Right lobe of liver (tissue), 6 donors: Measurements from ENCODE around the gene PTPRT. TPM values are rescaled to one million over a fixed set of nuclear protein-coding genes. Genes with fewer than 3 reads are reported as not detected.

Experiments used
- ATAC-seq, 4 donors: fragments of 200-7000 bp; cut with Tn5 transposase; one replicate each; pipeline ENCODE4 v1.9.1; 2020; ENCODE audit warnings: mild to moderate bottlenecking in 4 of 4, moderate library complexity in 4 of 4
- DNase-seq, 3 donors: peaks; one replicate each; pipeline ENCODE4 v3.0.0-alpha.2; 2020
- H3K27ac ChIP-seq, 3 donors: fragments of 200-600 bp; one replicate each; pipeline ENCODE4 v1.8.0; 2022
- H3K27me3 ChIP-seq, 2 donors: fragments of 200-600 bp; one replicate each; pipeline ENCODE4 v1.8.0; 2022
- H3K36me3 ChIP-seq, 4 donors: fragments of 200-600 bp; sonication (generic) in 1 of 4; one replicate each; pipeline versions ENCODE4 v1.5.1 to v1.8.0; 2017 to 2022; ENCODE audit warnings: control low read depth in 1 of 4
- H3K4me1 ChIP-seq, 4 donors: fragments of 200-600 bp; sonication (generic) in 1 of 4; one replicate each; pipeline versions ENCODE4 v1.5.1 to v1.8.0; 2017 to 2022; ENCODE audit warnings: control low read depth in 1 of 4
- H3K4me3 ChIP-seq, 3 donors: fragments of 200-600 bp; one replicate each; pipeline ENCODE4 v1.8.0; 2022
- H3K9me3 ChIP-seq, 4 donors: fragments of 200-600 bp; sonication (generic) in 1 of 4; one replicate each; pipeline versions ENCODE4 v1.5.1 to v1.8.0; 2017 to 2022; ENCODE audit warnings: control low read depth in 1 of 4
- CTCF ChIP-seq, 4 donors: fragments of 200-600 bp in 3 of 4; fragments of 450-650 bp in 1 of 4; IDR thresholded peaks; one replicate each; pipeline versions ENCODE4 v1.5.1 to v1.8.0; 2016 to 2022; ENCODE audit warnings: antibody characterized with exemption in 4 of 4, mild to moderate bottlenecking in 2 of 4
- POLR2A ChIP-seq: fragments of 450-650 bp; IDR thresholded peaks from one replicate; pipeline ENCODE4 v1.6.1; 2017; ENCODE audit warnings: antibody characterized with exemption, mild to moderate bottlenecking
- WGBS: methylation state at CpG from one replicate; pipeline ENCODE4 v1.1.6; 2018; ENCODE audit warnings: low coverage, low lambda C conversion rate; ENCODE audit not compliant: insufficient coverage; ENCODE audit errors: missing lambda C conversion rate; 5-methylcytosine and 5-hydroxymethylcytosine counted together
- intact Hi-C, 2 donors: fragments of 100-400 bp; cut with DNase I; formaldehyde crosslinking; loops; one replicate each; pipeline versions ENCODE4 v1.11.2 to v1.14.1; 2022
- total RNA-seq, 6 experiments: library from RNA; depleted of rRNA in 2 of 6; stranded (reverse); fragments of >200 nt in 2 of 6; fragmentation: NEBNext Ultra II Directional in 3 of 6; extraction: Animal tissue kit (Norgen Biotek cat#: 25700) in 3 of 6; gene quantifications; one replicate each; pipeline versions ENCODE4 v1.1.0 to v1.2.4, GENCODE V29; 2016 to 2023
- donor health status: DM: no; HTN: yes; CAD: no.
- donor health status: DM: no; HTN: no; CAD: no.
- donor health status: DM: no; HTN: no; CAD: no.
- donor health status: DM: no; HTN: yes; CAD: no.
- donor health status: DM: no; HTN: yes; CAD: no.

PTPRT gene
- total RNA-seq, 6 experiments from 2014 or later: 0.18 to 1.0 (median 0.51) TPM

GRCh38 chr20:43055181-43055884 lies 134.4 kb downstream of the PTPRT start:
- Histone ChIP-seq H3K9me3 (no peaks in the 10 kb centered on the region), H3K36me3 (no peaks in the 10 kb centered on the region), H3K27ac (peak overlapping the region in 1 of 3 donors; percentile 28), H3K4me3 (no peak overlapping the region), H3K4me1 (no peaks in the 10 kb centered on the region), H3K27me3 (no peaks in the 10 kb centered on the region)
- 18% methylated on average over 5 of the region's 5 CpGs for WGBS
- no peak for DNase-seq
- no peak for TF ChIP-seq CTCF (IDR thresholded peaks at IDR 0.05)
- TF ChIP-seq POLR2A: no peak
- intact Hi-C loops: no loop called here
- ATAC-seq: peak in 3 of 4 donors; percentile 48 to 65 (median 65)

- intact Hi-C loops: no loop called here
- Histone ChIP-seq H3K27me3 (no peaks in the 10 kb centered on the region), H3K4me1 (no peaks in the 10 kb centered on the region), H3K36me3 (no peaks in the 10 kb centered on the region), H3K9me3 (no peaks in the 10 kb centered on the region), H3K4me3 (no peak overlapping the region), H3K27ac (no peak overlapping the region)
- no peak for DNase-seq
- ATAC-seq: no peak
- no peak for TF ChIP-seq CTCF (IDR thresholded peaks at IDR 0.05)
- no peak for TF ChIP-seq POLR2A
- 41% methylated on average over 1 of the region's 1 CpG for WGBS
These were observed 137.2 kb downstream of the PTPRT start for GRCh38 chr20:43052532-43052931.

GRCh38 chr20:43046966-43047365 lies 142.7 kb downstream of the PTPRT start:
- TF ChIP-seq CTCF (IDR thresholded peaks at IDR 0.05): no peak
- TF ChIP-seq POLR2A: no peak
- Histone ChIP-seq H3K27me3 (no peaks in the 10 kb centered on the region), H3K27ac (no peak overlapping the region), H3K9me3 (no peaks in the 10 kb centered on the region), H3K36me3 (no peaks in the 10 kb centered on the region), H3K4me3 (no peak overlapping the region), H3K4me1 (no peaks in the 10 kb centered on the region)
- ATAC-seq (no peak), DNase-seq (no peak)
- intact Hi-C loops: no loop called here
- WGBS: 32% methylated on average over 7 of the region's 7 CpGs

GRCh38 chr20:43043887-43044286 lies 145.8 kb downstream of the PTPRT start:
- Histone ChIP-seq H3K36me3 (no peaks in the 10 kb centered on the region), H3K4me3 (no peak overlapping the region), H3K4me1 (no peaks in the 10 kb centered on the region), H3K27ac (no peak overlapping the region), H3K27me3 (no peaks in the 10 kb centered on the region), H3K9me3 (no peaks in the 10 kb centered on the region)
- intact Hi-C loops: no loop called here
- ATAC-seq (no peak), DNase-seq (no peak)
- no peak for TF ChIP-seq POLR2A
- TF ChIP-seq CTCF (IDR thresholded peaks at IDR 0.05): no peak
- WGBS: 19% methylated on average over 3 of the region's 4 CpGs
